HepG2 (cell line): Measurements from ENCODE around the gene ELP5. TPM values are rescaled to one million over a fixed set of nuclear protein-coding genes. Genes with fewer than 3 reads are reported as not detected.

Experiments used
- ATAC-seq: fragments of 200-7000 bp; cut with Tn5 transposase; 3 replicates; pipeline ENCODE4 v1.9.1; 2020; ENCODE audit warnings: mild to moderate bottlenecking, moderate library complexity
- BruUV-seq: library from RNA; stranded (reverse); fragments of 400-500 nt; replicated peaks from 2 replicates; lab custom pipeline; 2021; lab: Mats Ljungman, UMichigan
- CTCF ChIA-PET: fragments of 300-600 bp; formaldehyde crosslinking; extraction: SDS; loops from one replicate; lab custom pipeline; 2021; ENCODE audit warnings: low total read pairs, inconsistent platforms, low intra/inter-chr PET ratio; lab: Yijun Ruan, JAX
- POLR2A ChIA-PET: fragments of 350-600 bp; sonication (Branson Sonifier 250); formaldehyde crosslinking; loops from one replicate; lab custom pipeline; 2020; ENCODE audit warnings: antibody characterized with exemption, inconsistent platforms; lab: Yijun Ruan, JAX
- DNase-seq: peaks from one replicate; pipeline ENCODE4 v3.0.0-alpha.2; 2015; ENCODE audit warnings: low spot score
- FAIRE-seq: peaks from 3 replicates; lab custom pipeline; 2011; peaks lifted over from hg19 to GRCh38; lab: Jason Lieb, UNC
- H2AFZ ChIP-seq: one replicate; pipeline ENCODE4 v1.6.1; 2011; ENCODE audit warnings: low read length, inconsistent platforms
- H3K27ac ChIP-seq: fragments of 300-600 bp; 3 replicates; pipeline ENCODE4 v1.8.0; 2011; ENCODE audit warnings: mixed run types, mild to moderate bottlenecking, mixed read lengths, low read length, inconsistent platforms; ENCODE audit not compliant: insufficient read depth; ENCODE audit errors: extremely low read length
- H3K27me3 ChIP-seq, 2 experiments: fragments of 200-600 bp in 1 of 2; 2 replicates in 1 of 2; 3 replicates in 1 of 2; pipeline versions ENCODE4 v1.6.0 to v1.8.0; 2011; ENCODE audit warnings: low read length in 2 of 2, mild to moderate bottlenecking in 2 of 2, moderate library complexity in 2 of 2, inconsistent platforms in 1 of 2; ENCODE audit not compliant: insufficient read depth in 2 of 2, control insufficient read depth in 1 of 2
- H3K36me3 ChIP-seq, 2 experiments: fragments of 200-600 bp in 1 of 2; replicated peaks in 1 of 2; 2 replicates in 1 of 2; 3 replicates in 1 of 2; pipeline versions ENCODE4 v1.5.1 to v1.8.0; 2011; ENCODE audit warnings: low read length in 2 of 2, inconsistent platforms in 1 of 2; ENCODE audit not compliant: insufficient read depth in 2 of 2, control insufficient read depth in 1 of 2
- H3K4me1 ChIP-seq: 2 replicates; pipeline ENCODE4 v1.5.1; 2012; ENCODE audit warnings: low read length, inconsistent platforms; ENCODE audit not compliant: insufficient read depth
- H3K4me2 ChIP-seq: 2 replicates; pipeline ENCODE4 v1.6.0; 2011; ENCODE audit warnings: low read depth, low read length, inconsistent platforms
- H3K4me3 ChIP-seq, 3 experiments: fragments of 200-600 bp in 1 of 3; sonication (generic), shearing (Covaris generic) in 1 of 3; replicated peaks in 1 of 3; 2 replicates each; pipeline ENCODE4 v1.5.1; 2011 to 2016; ENCODE audit warnings: low read length in 3 of 3, inconsistent platforms in 2 of 3, low read depth in 2 of 3, mild to moderate bottlenecking in 2 of 3, control low read depth in 1 of 3, mixed read lengths in 1 of 3; ENCODE audit not compliant: insufficient read depth in 1 of 3
- H3K79me2 ChIP-seq: one replicate; pipeline ENCODE4 v1.6.1; 2011; ENCODE audit warnings: low read length, inconsistent platforms; ENCODE audit not compliant: insufficient read depth
- H3K9ac ChIP-seq: 2 replicates; pipeline ENCODE4 v1.6.0; 2011; ENCODE audit warnings: mild to moderate bottlenecking, low read depth, low read length, inconsistent platforms; ENCODE audit not compliant: insufficient read depth
- H3K9me3 ChIP-seq: 2 replicates; pipeline ENCODE4 v1.5.1; 2012; ENCODE audit warnings: mild to moderate bottlenecking, low read length
- H4K20me1 ChIP-seq: 2 replicates; pipeline ENCODE4 v1.6.0; 2011; ENCODE audit warnings: inconsistent platforms, mild to moderate bottlenecking, low read length, moderate library complexity; ENCODE audit not compliant: insufficient read depth
- DR1 ChIP-seq: sonication (generic); formaldehyde crosslinking; IDR thresholded peaks from 2 replicates; pipeline ENCODE4 v1.8.0; 2021; ENCODE audit warnings: mild to moderate bottlenecking, missing genetic modification reagents, inconsistent platforms
- HDAC1 ChIP-seq: sonication (generic); formaldehyde crosslinking; IDR thresholded peaks from 2 replicates; pipeline ENCODE4 v1.5.1; 2020; ENCODE audit warnings: mild to moderate bottlenecking, missing genetic modification reagents
- HIVEP1 ChIP-seq: sonication (generic); formaldehyde crosslinking; IDR thresholded peaks from 2 replicates; pipeline ENCODE4 v1.4.0; 2020; ENCODE audit warnings: mild to moderate bottlenecking, missing genetic modification reagents
- HNRNPUL1 ChIP-seq: fragments of 200-400 bp; formaldehyde crosslinking; IDR thresholded peaks from 2 replicates; pipeline ENCODE4 v1.6.1; 2017; ENCODE audit warnings: low read depth, mild to moderate bottlenecking, low read length, moderate library complexity
- NCOR1 ChIP-seq: fragments of 200-600 bp; sonication (generic); IDR thresholded peaks from 2 replicates; pipeline ENCODE4 v1.7.0; 2017; ENCODE audit warnings: antibody characterized with exemption, low read length, borderline replicate concordance
- SP2 ChIP-seq: sonication (generic); formaldehyde crosslinking; IDR thresholded peaks from 2 replicates; pipeline ENCODE4 v1.5.1; 2020; ENCODE audit warnings: mild to moderate bottlenecking, missing genetic modification reagents
- TAF1 ChIP-seq: sonication (generic); formaldehyde crosslinking; IDR thresholded peaks from 2 replicates; pipeline ENCODE4 v1.4.0; 2020; ENCODE audit warnings: missing genetic modification reagents
- U2AF2 ChIP-seq: fragments of 200-400 bp; formaldehyde crosslinking; IDR thresholded peaks from 2 replicates; pipeline ENCODE4 v1.6.1; 2017; ENCODE audit warnings: low read depth, mild to moderate bottlenecking, low read length
- ZBTB37 ChIP-seq: sonication (generic); formaldehyde crosslinking; IDR thresholded peaks from 2 replicates; pipeline ENCODE4 v1.4.0; 2020; ENCODE audit warnings: mild to moderate bottlenecking, missing genetic modification reagents
- ZNF251 ChIP-seq: sonication (generic); formaldehyde crosslinking; IDR thresholded peaks from 2 replicates; pipeline ENCODE4 v1.9.0; 2021; ENCODE audit warnings: mild to moderate bottlenecking, missing genetic modification reagents
- ZNF547 ChIP-seq: sonication (generic); formaldehyde crosslinking; IDR thresholded peaks from 2 replicates; pipeline ENCODE4 v1.5.1; 2020; ENCODE audit warnings: mild to moderate bottlenecking, missing genetic modification reagents
- ZNF562 ChIP-seq: sonication (generic); formaldehyde crosslinking; IDR thresholded peaks from 2 replicates; pipeline ENCODE4 v1.8.0; 2022; ENCODE audit warnings: missing genetic modification reagents, borderline replicate concordance
- ZNF609 ChIP-seq: sonication (generic); formaldehyde crosslinking; IDR thresholded peaks from 2 replicates; pipeline ENCODE4 v1.4.0; 2020; ENCODE audit warnings: mild to moderate bottlenecking, missing genetic modification reagents, borderline replicate concordance
- ZNF841 ChIP-seq: sonication (generic); formaldehyde crosslinking; IDR thresholded peaks from 2 replicates; pipeline ENCODE4 v1.8.1; 2023; ENCODE audit warnings: missing genetic modification reagents, borderline replicate concordance
- ZNF879 ChIP-seq: sonication (generic); formaldehyde crosslinking; IDR thresholded peaks from 2 replicates; pipeline ENCODE4 v1.8.1; 2023; ENCODE audit warnings: missing genetic modification reagents
- WGBS: methylation state at CpG from one replicate; pipeline ENCODE4 v1.1.6; 2017; ENCODE audit warnings: low lambda C conversion rate; 5-methylcytosine and 5-hydroxymethylcytosine counted together
- in situ Hi-C: cut with HindIII; loops from 2 replicates; pipeline ENCODE4 v1.10.0; 2017; ENCODE audit warnings: low pct_unique_long_range_greater_than_20kb; ENCODE audit not compliant: extremely low pct_ligation_motif_present
- intact Hi-C: fragments of 100-400 bp; cut with micrococcal nuclease; formaldehyde crosslinking; loops from one replicate; pipeline ENCODE4 v1.10.0; 2022; ENCODE audit not compliant: unreplicated experiment
- polyA plus RNA-seq, 8 experiments: library from polyadenylated mRNA; depleted of rRNA in 3 of 8; stranded (reverse) in 7 of 8; unstranded in 1 of 8; fragments of >200 nt; fragmentation: Illumina TruSeq in 4 of 8; extraction: Trizol in 4 of 8; gene quantifications; 2 replicates each; pipeline versions ENCODE4 v1.2.1 to v1.2.3, GENCODE V29; 2011 to 2016; ENCODE audit warnings: low read depth in 4 of 8, missing spikeins in 1 of 8, mixed read lengths in 1 of 8; ENCODE audit not compliant: insufficient read depth in 1 of 8
- total RNA-seq, 5 experiments: library from RNA; depleted of rRNA; stranded (reverse); fragments of >200 nt; fragmentation: Illumina TruSeq; extraction: Trizol; gene quantifications; 2 replicates each; pipeline ENCODE4 v1.2.3, GENCODE V29; 2016; ENCODE audit warnings: low read depth in 1 of 5

The ELP5 gene
- total and polyA plus RNA-seq, 2 of the 13 experiments (the other 11 are each of a cell fraction or from before 2014, with no cell fraction given), result 67.6 to 69.8 TPM

- whole genome bisulfite sequencing, result 95% methylated on average over 8 of the region's 16 CpGs
- POLR2A ChIA-PET, result interaction anchor here (1.4 kb wide), 1 partner anchor 28 kb away, joined by 3 read pairs; no protein-coding TSS in a partner anchor
These were observed 32.9 kb downstream of the ELP5 start for GRCh38 chr17:7284911-7285310.

More at GRCh38 chr17:7284911-7285310, 32.9 kb downstream of the ELP5 start:
- no peaks in the 10 kb centered on the region for H3K9me3 ChIP-seq
- no peak overlapping the region for H3K9ac ChIP-seq
- no peaks in the 10 kb centered on the region for H3K79me2 ChIP-seq
- TF ChIP-seq ZNF251 (CRISPR knock-in tag) (no peak), HDAC1 (CRISPR knock-in tag) (no peak), SP2 (no peak), ZNF562 (no peak), TAF1 (no peak), DR1 (no peak), ZBTB37 (CRISPR knock-in tag) (no peak), U2AF2 (no peak), ZNF547 (CRISPR knock-in tag) (no peak), ZNF609 (CRISPR knock-in tag) (no peak), ZNF879 (no peak), NCOR1 (no peak), HIVEP1 (no peak), ZNF841 (CRISPR knock-in tag) (no peak), HNRNPUL1 (no peak)
- TF ChIP-seq, all 625 proteins: peak for 0
- Histone ChIP-seq H4K20me1 (no peaks in the 10 kb centered on the region), H3K4me3 (no peak overlapping the region), H3K27ac (no peak overlapping the region), H3K4me1 (peaks cover 26% of the 10 kb centered on the region), H3K4me2 (no peak overlapping the region), H3K36me3 (peaks cover 8 to 9% of the 10 kb centered on the region in 2 experiments; a peak in 4 of 5 replicates), H3K27me3 (no peaks in the 10 kb centered on the region), H2AFZ (no peak overlapping the region)
- ATAC-seq (no peak), FAIRE-seq (no peak), DNase-seq (no peak)
- in situ Hi-C loops, result loop anchor here (10.0 kb wide), 1 partner anchor 240 kb away; the partner anchor contains the start of gene SLC16A11
- CTCF ChIA-PET, result no interaction called here
- BruUV-seq, result no TSS peak
- intact Hi-C loops, result loop anchor here (5.0 kb wide), 1 partner anchor 43 kb away; the partner anchor contains the start of gene GABARAP
